HG03159 (cell line): Measurements from ENCODE around the gene XIRP2.

Source experiments
- ATAC-seq: cut with Tn5 transposase; IDR thresholded peaks from one replicate; pipeline ENCODE4 v1.9.1; 2021; ENCODE audit warnings: mild to moderate bottlenecking, moderate library complexity; ENCODE audit not compliant: unreplicated experiment

Gene XIRP2, protein sequence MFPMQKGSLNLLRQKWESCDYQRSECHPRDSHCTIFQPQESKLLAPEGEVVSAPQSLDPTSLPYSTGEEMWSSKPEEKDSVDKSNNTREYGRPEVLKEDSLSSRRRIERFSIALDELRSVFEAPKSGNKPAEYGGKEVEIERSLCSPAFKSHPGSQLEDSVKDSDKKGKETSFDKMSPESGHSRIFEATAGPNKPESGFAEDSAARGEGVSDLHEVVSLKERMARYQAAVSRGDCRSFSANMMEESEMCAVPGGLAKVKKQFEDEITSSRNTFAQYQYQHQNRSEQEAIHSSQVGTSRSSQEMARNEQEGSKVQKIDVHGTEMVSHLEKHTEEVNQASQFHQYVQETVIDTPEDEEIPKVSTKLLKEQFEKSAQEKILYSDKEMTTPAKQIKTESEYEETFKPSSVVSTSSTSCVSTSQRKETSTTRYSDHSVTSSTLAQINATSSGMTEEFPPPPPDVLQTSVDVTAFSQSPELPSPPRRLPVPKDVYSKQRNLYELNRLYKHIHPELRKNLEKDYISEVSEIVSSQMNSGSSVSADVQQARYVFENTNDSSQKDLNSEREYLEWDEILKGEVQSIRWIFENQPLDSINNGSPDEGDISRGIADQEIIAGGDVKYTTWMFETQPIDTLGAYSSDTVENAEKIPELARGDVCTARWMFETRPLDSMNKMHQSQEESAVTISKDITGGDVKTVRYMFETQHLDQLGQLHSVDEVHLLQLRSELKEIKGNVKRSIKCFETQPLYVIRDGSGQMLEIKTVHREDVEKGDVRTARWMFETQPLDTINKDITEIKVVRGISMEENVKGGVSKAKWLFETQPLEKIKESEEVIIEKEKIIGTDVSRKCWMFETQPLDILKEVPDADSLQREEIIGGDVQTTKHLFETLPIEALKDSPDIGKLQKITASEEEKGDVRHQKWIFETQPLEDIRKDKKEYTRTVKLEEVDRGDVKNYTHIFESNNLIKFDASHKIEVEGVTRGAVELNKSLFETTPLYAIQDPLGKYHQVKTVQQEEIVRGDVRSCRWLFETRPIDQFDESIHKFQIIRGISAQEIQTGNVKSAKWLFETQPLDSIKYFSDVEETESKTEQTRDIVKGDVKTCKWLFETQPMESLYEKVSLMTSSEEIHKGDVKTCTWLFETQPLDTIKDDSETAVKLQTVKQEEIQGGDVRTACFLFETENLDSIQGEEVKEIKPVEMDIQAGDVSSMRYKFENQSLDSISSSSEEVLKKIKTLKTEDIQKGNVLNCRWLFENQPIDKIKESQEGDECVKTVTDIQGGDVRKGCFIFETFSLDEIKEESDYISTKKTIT (N-terminal part only)

DNA sequence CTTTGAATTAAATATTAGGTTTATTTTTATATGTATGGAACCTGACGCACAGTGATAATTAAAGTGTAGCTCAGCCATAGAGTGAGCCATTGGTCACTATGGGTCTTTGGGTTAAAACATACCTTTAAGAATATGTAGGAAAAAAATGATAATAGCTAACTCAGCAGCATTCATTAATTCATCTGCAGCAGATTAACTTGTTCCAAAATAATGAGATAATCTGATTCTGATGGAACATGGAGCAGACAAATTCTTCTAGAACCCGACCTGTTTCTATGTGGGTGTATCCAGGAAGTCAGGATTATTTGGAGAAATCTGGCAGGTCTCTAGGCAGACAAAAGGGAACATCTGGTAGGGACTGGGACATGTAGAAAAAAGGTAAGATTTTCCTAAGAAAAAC lies at the start of gene XIRP2:
TSS of gene XIRP2 (plus strand) at position 301 of the 400 bp plus-strand sequence. CDS start 15,003 bp downstream, outside the sequence.
- ATAC-seq: no peak

DNA sequence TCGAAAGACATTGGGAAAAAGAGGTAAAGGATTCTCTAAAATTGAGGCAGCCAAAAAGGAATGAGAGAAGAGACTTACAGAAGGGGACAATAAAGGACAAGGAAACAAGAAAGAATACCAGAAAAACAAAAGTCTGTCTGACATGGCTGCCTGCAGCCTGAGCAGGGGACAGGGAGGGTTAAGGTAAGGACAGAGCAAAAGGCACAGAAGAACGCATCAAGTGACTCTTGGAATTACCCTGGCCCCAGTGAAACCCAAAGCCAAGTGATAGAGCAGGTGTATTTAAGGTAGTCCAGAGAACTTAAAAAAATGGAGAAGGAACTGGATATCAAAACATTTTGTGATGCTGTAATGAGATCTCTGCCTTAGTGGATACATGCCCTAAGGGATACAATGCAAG lies 47.1 kb upstream of the XIRP2 start:
- ATAC-seq: no peak

DNA sequence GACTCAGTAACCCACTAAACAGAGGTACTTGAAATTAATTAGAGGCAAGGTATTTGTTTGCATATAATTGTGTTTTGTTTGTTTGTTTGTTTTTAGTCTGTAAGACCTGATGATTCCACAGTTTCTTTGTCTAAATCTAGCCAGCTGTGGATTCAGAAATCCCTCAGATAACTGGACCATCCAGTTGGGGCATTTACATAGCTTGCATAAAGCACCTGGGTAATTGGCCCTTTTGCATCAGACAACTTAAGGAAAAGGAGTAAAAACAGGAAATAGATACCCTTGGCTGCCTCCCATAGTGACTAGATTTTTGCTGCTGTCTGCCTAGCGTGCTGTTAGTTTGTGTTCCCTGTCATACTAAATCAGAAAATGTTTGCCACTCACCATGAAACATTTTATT lies 46.6 kb upstream of the XIRP2 start:
- no peak for ATAC-seq

- no peak for ATAC-seq
These were observed 44.2 kb upstream of the XIRP2 start for GRCh38 chr2:166844111-166844510.

GRCh38 chr2:166862468-166863132 lies 25.7 kb upstream of the XIRP2 start:
- no peak for ATAC-seq

DNA sequence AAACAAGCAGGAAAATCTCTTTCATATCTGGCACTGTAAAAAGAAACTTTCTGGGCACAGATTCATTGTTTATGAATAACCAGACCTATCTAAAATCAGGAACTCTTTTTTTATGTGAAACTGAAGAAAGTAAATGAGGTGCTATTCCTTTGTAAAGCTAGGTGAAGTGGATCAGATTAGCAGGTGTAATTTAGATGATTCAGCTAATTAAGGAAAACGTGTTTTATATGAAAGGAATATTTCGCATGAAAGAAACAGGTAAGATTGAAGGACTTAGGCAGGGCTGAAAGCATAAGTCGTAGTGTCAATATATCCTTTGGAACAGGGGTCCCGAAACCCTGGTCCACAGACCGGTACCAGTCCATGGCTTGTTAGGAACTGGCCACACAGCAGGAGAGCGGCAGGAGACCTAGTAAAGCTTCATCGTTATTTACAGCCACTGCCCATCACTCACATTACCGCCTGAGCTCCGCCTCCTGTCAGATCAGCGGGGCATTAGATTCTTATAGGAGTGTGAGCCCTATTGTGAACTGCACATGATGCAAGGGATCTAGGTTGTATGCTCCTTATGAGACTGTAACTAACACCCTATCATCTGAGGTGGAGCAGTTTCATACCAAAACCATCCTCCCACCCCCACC lies 20.3 kb upstream of the XIRP2 start:
- no peak for ATAC-seq

DNA sequence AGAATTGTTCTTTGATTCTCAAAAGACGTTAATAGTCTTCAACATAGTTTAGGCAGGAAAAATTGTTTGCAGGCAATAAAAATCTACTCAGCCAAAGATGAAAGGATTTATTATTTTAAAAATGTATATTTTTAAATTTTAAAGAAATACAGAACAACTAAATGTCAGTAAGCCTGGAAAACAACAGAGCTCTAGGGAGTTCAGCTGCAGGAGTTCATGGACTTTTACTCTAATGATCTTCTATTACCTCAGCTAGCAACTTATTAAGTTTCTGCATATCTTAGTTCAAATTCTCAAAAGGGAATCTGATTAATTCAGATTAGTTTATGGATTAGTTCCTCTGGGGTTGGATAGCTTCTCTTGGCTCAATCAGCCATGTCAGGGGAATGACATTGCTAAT lies 17.9 kb upstream of the XIRP2 start:
- ATAC-seq: no peak

- no peak for ATAC-seq
These were observed 7.1 kb upstream of the XIRP2 start for GRCh38 chr2:166881177-166881576.

DNA sequence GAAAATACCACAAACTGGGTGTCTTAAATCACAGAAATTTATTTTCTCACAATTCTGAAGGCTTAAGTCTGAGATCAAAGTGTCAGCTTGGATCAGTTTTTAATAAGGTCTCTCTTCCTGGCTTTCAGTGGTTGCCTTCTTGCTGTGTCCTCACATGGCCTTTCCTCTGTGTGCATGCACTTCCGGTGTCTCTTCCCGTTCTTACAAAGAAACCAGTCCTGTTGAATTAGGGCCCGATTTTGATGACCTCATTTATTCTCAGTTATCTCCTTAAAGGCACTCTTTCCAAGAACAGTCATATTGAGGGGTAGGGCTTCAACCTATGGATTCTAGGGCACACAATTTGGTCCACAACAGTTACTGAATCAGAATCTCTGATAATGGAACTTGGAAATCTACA lies 5.4 kb upstream of the XIRP2 start:
- no peak for ATAC-seq

DNA sequence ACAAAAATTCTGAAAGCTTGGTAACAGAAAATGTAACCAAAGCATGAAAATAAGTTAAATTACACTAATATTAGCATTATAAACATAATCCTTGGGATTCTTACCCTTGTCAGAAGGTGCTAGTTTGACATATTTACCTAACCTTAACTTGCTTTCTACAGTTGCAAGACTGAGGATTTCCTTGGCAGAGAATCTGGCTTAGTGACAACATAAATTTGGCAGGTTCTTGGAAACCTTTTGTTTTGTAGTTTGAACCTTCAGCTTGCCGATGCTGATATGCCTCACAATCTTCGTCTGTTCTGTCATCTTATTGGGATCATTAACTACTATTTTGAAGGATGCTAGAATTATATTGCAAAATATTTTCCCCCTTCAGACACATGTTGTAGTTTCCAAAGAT lies 3.4 kb downstream of the XIRP2 start:
- no peak for ATAC-seq

GRCh38 chr2:166892397-166892796 lies 4.1 kb downstream of the XIRP2 start:
- ATAC-seq: no peak

- no peak for ATAC-seq
These were observed 7.0 kb downstream of the XIRP2 start for GRCh38 chr2:166895243-166895642.

DNA sequence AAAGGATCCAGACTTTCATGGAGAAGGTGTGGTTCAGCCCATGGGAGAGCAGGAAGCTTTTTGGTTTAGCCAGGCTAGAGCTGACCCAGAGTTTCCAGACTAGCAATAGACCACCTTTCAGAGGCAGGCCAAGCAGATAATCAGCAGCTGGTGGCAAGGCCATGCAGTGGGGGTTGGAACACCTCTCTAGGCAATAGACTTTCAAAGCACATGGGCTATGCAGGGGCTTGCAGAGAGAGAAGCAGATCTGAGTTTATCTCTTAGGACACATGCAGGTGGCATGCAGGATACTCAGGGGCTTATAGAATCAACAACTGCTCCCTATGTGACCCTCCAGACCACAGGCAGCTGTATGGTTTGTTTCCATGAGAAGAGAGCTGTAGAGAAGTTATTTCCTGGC lies 9.4 kb downstream of the XIRP2 start:
- ATAC-seq: no peak

GRCh38 chr2:166899676-166900075 lies 11.4 kb downstream of the XIRP2 start:
- no peak for ATAC-seq

- no peak for ATAC-seq
These were observed 12.4 kb downstream of the XIRP2 start for GRCh38 chr2:166900700-166901099.

DNA sequence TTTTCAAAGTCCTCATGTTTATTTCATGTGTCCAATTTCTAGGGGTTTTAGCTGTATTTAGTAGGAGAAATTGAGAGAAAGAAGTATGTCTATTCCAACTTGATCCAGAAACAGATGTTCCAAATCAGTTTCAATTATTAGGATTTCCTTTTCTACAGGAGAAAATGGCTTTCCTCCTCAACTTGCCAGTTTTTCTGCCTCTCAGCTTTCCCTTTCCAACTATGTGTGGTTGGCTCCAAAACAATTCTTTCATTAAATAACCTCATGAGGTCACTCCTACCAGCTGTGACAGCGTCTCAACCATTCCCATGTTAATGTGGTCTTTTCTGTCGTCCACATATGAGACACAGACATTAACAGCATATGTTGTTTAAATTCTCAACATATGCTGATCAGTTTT lies 13.1 kb downstream of the XIRP2 start:
- ATAC-seq: no peak

DNA sequence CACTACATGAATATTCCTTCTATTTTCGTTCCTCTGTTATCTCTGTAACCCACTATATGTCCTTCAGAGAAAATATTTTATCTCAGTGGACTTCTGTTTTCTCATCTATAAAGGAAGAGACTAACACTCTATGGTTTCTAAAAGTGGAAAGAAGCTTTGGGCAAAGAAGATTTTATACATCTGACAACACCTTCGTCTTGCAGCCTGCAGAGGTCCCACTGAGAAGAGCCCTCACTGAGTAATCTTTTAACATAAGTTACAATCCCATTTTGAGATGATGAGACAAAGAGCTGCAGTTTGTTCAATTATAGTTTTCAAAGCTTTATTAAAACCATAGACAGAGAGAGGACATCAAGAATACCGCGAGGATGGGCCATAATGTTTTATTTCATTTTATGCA lies 28.7 kb downstream of the XIRP2 start:
- ATAC-seq: no peak

DNA sequence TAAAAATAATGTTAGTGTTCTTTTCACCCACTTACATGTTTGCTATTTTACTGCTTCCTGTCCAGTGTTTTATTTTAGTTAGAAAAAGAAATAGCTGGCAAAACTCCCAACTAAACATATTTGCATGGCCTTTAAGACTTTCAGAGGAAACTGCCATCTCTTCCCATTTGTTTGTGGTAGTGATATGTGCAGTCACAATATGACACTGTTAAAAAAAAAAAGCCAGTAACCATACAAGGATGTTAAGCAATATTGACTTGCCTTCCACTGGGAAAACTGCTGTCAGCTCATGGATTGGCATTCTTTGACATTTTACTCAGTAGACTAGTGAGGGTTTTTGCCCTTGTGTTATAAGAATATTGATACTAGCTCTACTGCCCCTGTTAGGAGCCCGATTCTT lies 29.1 kb downstream of the XIRP2 start:
- no peak for ATAC-seq

GRCh38 chr2:166921261-166921896 lies 33.1 kb downstream of the XIRP2 start:
- ATAC-seq: no peak

DNA sequence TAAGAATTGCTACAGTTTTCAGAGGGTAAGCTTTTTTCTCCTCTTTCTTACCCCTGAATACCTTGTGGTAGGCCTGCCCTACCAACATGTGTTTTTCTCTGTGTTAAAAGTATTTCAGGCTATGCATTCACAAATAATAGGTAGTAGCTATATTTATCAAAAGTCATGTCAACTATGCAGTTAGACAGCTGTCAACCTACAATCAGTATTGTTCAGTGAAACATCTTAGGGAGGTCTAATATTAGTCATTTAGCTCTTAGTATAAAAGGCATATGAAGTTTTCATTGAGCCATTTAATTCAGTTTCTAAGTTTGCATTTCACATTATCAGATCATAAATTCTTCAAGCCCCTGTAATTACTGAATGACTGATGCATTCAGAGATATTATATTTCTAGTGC lies 36.7 kb downstream of the XIRP2 start:
- ATAC-seq: no peak
